PC-9 (cell line): ENCODE measurements around the gene NOSIP. TPM values are rescaled to one million over a fixed set of nuclear protein-coding genes. Genes with fewer than 3 reads are reported as not detected.
A peak's percentile ranks its signal among the peaks of the same experiment; 100 is the strongest.

ENCODE experiments used
- BruUV-seq: library from RNA; stranded (reverse); fragments of 400-500 nt; replicated peaks from 2 replicates; lab custom pipeline; 2021; lab: Mats Ljungman, UMichigan
- CTCF ChIA-PET: fragments of 300-600 bp; sonication (Branson Sonifier 250); formaldehyde crosslinking; loops from one replicate; lab custom pipeline; 2022; ENCODE audit warnings: antibody characterized with exemption; lab: Charles Lee
- POLR2A ChIA-PET: fragments of 300-600 bp; sonication (Branson Sonifier 250); formaldehyde crosslinking; loops from one replicate; lab custom pipeline; 2022; ENCODE audit warnings: antibody characterized with exemption; ENCODE audit not compliant: unreplicated experiment; lab: Charles Lee
- DNase-seq, 2 experiments: peaks; one replicate each; pipeline versions ENCODE4 v3.0.0 to v3.0.0-alpha.2; 2015 to 2022; ENCODE audit warnings: mixed read lengths in 1 of 2
- H2AFZ ChIP-seq: fragments of 200-600 bp; sonication (generic); 2 replicates; pipeline ENCODE4 v1.8.1; 2017; ENCODE audit warnings: antibody characterized with exemption
- H3F3A ChIP-seq: fragments of 200-600 bp; sonication (generic); 2 replicates; pipeline ENCODE4 v1.8.1; 2017; ENCODE audit warnings: antibody characterized with exemption, mild to moderate bottlenecking, low read depth; ENCODE audit not compliant: insufficient read depth
- H3K27ac ChIP-seq: fragments of 200-600 bp; sonication (generic); 2 replicates; pipeline ENCODE4 v1.6.1; 2016; ENCODE audit warnings: mixed run types
- H3K27me3 ChIP-seq: fragments of 200-600 bp; sonication (generic); 2 replicates; pipeline ENCODE4 v1.6.1; 2016; ENCODE audit warnings: low read depth, mixed run types; ENCODE audit not compliant: insufficient read depth
- H3K36me3 ChIP-seq: fragments of 200-600 bp; sonication (generic); 2 replicates; pipeline ENCODE4 v1.6.1; 2016; ENCODE audit warnings: low read depth, mixed run types
- H3K4me1 ChIP-seq: fragments of 200-600 bp; sonication (generic); replicated peaks from 2 replicates; pipeline ENCODE4 v1.6.1; 2016; ENCODE audit warnings: mixed run types; ENCODE audit not compliant: insufficient read depth
- H3K4me2 ChIP-seq: fragments of 200-600 bp; sonication (generic); 2 replicates; pipeline ENCODE4 v1.6.1; 2017; ENCODE audit warnings: mixed run types
- H3K4me3 ChIP-seq: fragments of 200-600 bp; sonication (generic); 2 replicates; pipeline ENCODE4 v1.6.1; 2016; ENCODE audit warnings: mixed run types
- H3K79me2 ChIP-seq: fragments of 200-600 bp; sonication (generic); 2 replicates; pipeline ENCODE4 v1.6.1; 2017; ENCODE audit warnings: low read depth, mixed run types
- H3K9me2 ChIP-seq: fragments of 200-600 bp; sonication (generic); 2 replicates; pipeline ENCODE4 v1.8.1; 2017; ENCODE audit warnings: mild to moderate bottlenecking; ENCODE audit not compliant: insufficient read depth
- H3K9me3 ChIP-seq: fragments of 200-600 bp; sonication (generic); 2 replicates; pipeline ENCODE4 v1.8.1; 2016; ENCODE audit warnings: low read depth; ENCODE audit not compliant: insufficient read depth
- H4K20me1 ChIP-seq: fragments of 200-600 bp; sonication (generic); 2 replicates; pipeline ENCODE4 v1.8.1; 2017; ENCODE audit not compliant: insufficient read depth
- EZH2 ChIP-seq: fragments of 200-600 bp; sonication (generic); IDR thresholded peaks from 2 replicates; pipeline ENCODE4 v1.8.0; 2017; ENCODE audit warnings: antibody characterized with exemption, low read depth
- intact Hi-C: fragments of 100-400 bp; cut with micrococcal nuclease; formaldehyde crosslinking; loops from one replicate; pipeline ENCODE4 v1.10.0; 2022; ENCODE audit not compliant: unreplicated experiment
- total RNA-seq: library from RNA; stranded (reverse); gene quantifications from 2 replicates; pipeline ENCODE4 v1.2.3, GENCODE V29; 2021
- TF ChIP-seq, protein P1 (sequence below): fragments of 200-600 bp; sonication (generic); conservative IDR thresholded peaks from 2 replicates; pipeline ENCODE4 v1.6.1; 2017; ENCODE audit warnings: mixed run types, antibody characterized with exemption, mild to moderate bottlenecking, moderate library complexity

Gene NOSIP
- total RNA-seq, 1 experiment from 2014 or later: 71.3 TPM

DNA sequence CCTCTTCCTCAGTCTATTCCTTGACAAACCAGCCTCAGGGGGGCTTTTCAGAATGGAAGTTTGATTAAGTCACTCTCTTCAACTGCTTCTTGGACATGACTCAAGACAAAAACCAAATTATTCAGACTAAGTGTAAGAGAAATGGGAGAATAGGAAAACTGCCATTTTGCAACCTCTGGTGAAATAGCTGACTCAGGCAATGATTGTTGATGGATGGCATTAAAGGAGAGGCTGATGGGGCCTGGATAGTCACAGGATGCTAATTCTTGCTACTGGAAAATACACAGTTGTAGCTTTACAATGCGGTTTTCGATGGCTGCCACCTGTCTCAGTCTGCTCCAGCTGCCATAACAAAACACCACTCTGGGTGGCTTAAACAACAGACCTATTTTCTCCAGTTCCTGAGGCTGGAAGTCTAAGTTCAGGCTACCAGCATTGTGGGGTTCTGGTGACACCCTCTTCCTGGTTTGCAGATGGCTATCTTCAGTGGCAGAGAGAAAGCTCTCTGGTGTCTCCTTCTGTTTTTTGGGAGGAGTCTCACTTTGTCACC lies 6.1 kb downstream of the NOSIP start:
- ChIA-PET CTCF (interaction anchor here (0.5 to 0.9 kb wide), 3 partner anchors 13 to 349 kb away, joined by 3 to 9 read pairs (median 5); no protein-coding TSS in a partner anchor), POLR2A (interaction anchor here (0.6 to 0.9 kb wide), 2 partner anchors 66 to 219 kb away, joined by 3 to 4 read pairs; partner anchors contain the start of gene RRAS)
- Histone ChIP-seq H3K4me1 (peaks cover 5% of the 10 kb centered on the region), H3K27ac (no peak overlapping the region), H3K27me3 (no peaks in the 10 kb centered on the region), H3K4me2 (no peak overlapping the region), H4K20me1 (peaks cover 21% of the 10 kb centered on the region), H2AFZ (no peak overlapping the region), H3K9me2 (no peaks in the 10 kb centered on the region), H3K36me3 (no peaks in the 10 kb centered on the region), H3K9me3 (no peaks in the 10 kb centered on the region), H3K4me3 (no peak overlapping the region), H3F3A (peaks cover 19% of the 10 kb centered on the region), H3K79me2 (peaks cover 37% of the 10 kb centered on the region)
- no TSS peak for BruUV-seq
- intact Hi-C loops: no loop called here
- no peak for TF ChIP-seq EZH2
- TF ChIP-seq, protein P1, sequence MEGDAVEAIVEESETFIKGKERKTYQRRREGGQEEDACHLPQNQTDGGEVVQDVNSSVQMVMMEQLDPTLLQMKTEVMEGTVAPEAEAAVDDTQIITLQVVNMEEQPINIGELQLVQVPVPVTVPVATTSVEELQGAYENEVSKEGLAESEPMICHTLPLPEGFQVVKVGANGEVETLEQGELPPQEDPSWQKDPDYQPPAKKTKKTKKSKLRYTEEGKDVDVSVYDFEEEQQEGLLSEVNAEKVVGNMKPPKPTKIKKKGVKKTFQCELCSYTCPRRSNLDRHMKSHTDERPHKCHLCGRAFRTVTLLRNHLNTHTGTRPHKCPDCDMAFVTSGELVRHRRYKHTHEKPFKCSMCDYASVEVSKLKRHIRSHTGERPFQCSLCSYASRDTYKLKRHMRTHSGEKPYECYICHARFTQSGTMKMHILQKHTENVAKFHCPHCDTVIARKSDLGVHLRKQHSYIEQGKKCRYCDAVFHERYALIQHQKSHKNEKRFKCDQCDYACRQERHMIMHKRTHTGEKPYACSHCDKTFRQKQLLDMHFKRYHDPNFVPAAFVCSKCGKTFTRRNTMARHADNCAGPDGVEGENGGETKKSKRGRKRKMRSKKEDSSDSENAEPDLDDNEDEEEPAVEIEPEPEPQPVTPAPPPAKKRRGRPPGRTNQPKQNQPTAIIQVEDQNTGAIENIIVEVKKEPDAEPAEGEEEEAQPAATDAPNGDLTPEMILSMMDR: no peak
- DNase-seq: no peak

DNA sequence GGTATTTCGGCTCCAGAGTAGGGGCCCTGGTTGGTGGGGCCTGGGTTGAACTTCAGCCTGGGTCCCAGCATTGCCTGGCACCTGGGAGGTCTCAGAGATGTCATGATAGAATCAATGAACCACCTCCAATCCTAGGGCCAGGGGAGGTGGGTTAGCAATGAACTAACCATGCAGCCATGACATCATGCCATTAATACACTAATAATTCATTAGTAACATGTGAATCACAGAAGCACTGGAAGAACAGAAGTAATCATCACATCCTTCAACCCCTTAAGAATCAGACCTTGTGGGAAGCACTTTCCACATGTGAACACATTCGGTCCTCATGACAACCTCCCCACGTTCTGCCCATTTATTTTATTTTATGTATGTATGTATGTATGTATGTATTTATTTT lies 6.9 kb downstream of the NOSIP start:
- peaks cover 27% of the 10 kb centered on the region for H4K20me1 ChIP-seq
- H3K4me3 ChIP-seq: no peak overlapping the region
- TF ChIP-seq EZH2: no peak
- TF ChIP-seq, protein P1: no peak
- H3K27ac ChIP-seq: no peak overlapping the region
- H3K4me1 ChIP-seq: no peaks in the 10 kb centered on the region
- no peak overlapping the region for H2AFZ ChIP-seq
- intact Hi-C loops: no loop called here
- H3K9me3 ChIP-seq: no peaks in the 10 kb centered on the region
- no peak overlapping the region for H3K4me2 ChIP-seq
- H3K27me3 ChIP-seq: no peaks in the 10 kb centered on the region
- peaks cover 33% of the 10 kb centered on the region for H3K79me2 ChIP-seq
- H3K9me2 ChIP-seq: no peaks in the 10 kb centered on the region
- BruUV-seq: no TSS peak
- ChIA-PET CTCF (interaction anchor here (0.9 kb wide), 1 partner anchor 348 kb away, joined by 3 read pairs; no protein-coding TSS in a partner anchor), POLR2A (no interaction called here)
- DNase-seq: no peak
- H3F3A ChIP-seq: peaks cover 20% of the 10 kb centered on the region
- H3K36me3 ChIP-seq: no peaks in the 10 kb centered on the region

DNA sequence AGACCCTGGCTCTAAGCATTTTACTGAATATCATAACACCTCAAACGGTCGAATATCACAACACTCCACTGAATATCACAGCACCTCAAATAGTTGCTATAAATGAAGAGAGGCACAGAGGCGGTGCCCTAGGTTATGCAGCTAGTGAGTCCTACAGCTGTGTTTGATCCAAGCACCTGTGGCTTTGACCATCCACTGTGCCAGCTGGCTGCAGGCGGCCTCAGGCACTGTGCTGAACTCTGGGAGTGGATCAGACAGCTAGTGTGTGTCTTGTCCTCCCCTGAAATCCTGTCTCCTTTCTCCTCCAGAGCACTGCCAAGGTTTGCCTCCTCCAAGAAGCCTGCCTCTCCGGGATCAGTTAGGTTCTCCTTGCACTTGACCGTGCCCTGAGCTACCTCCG lies 7.3 kb downstream of the NOSIP start:
- Histone ChIP-seq H2AFZ (no peak overlapping the region), H3K27ac (no peak overlapping the region), H3K36me3 (no peaks in the 10 kb centered on the region), H4K20me1 (peaks cover 31% of the 10 kb centered on the region), H3K4me1 (no peaks in the 10 kb centered on the region), H3K79me2 (peaks cover 33% of the 10 kb centered on the region), H3K4me2 (no peak overlapping the region), H3K4me3 (no peak overlapping the region), H3K9me3 (no peaks in the 10 kb centered on the region), H3F3A (peaks cover 22% of the 10 kb centered on the region), H3K27me3 (no peaks in the 10 kb centered on the region), H3K9me2 (no peaks in the 10 kb centered on the region)
- intact Hi-C loops: no loop called here
- no TSS peak for BruUV-seq
- CTCF ChIA-PET: no interaction called here
- peak in 1 of 2 experiments; percentile 21 for DNase-seq
- no peak for TF ChIP-seq EZH2
- TF ChIP-seq, protein P1: no peak
- POLR2A ChIA-PET: no interaction called here
